ENCODE measurements around the gene TMPRSS5.

Gene TMPRSS5

DNA sequence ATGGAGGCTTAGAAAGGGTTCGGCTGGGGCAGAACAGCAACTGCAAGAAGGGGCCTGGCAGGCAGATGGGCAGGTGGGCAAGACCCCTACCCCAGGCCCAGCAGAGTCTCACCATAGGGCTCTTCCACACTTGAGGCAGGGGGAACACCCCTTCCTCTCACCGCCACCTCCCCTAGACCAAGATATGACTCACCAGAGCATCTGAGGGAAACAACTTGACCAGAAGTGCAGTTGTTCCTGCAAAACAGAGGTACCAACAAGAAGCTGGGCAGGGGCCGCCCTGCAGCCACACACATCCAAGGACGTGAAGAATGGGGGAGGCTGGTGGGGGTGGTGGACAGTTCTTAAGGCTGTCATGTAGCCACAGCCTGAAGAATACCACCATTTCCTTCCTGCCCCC is 10.9 kb downstream of the TMPRSS5 start:
- DNase-seq, result no peak
- no peak overlapping the region for H3K4me3 ChIP-seq
- intact Hi-C loops (cut with DNase I; ENCODE audit: low total_unique reads), result no loop called here
- H3K27me3 ChIP-seq, result no peaks in the 10 kb centered on the region
- no peaks in the 10 kb centered on the region for H3K9me3 ChIP-seq
- H3K27ac ChIP-seq, result no peak overlapping the region
- H3K36me3 ChIP-seq, result peaks cover 0 to 32% (median 4%) of the 10 kb centered on the region in 3 donors
- TF ChIP-seq, protein P1, sequence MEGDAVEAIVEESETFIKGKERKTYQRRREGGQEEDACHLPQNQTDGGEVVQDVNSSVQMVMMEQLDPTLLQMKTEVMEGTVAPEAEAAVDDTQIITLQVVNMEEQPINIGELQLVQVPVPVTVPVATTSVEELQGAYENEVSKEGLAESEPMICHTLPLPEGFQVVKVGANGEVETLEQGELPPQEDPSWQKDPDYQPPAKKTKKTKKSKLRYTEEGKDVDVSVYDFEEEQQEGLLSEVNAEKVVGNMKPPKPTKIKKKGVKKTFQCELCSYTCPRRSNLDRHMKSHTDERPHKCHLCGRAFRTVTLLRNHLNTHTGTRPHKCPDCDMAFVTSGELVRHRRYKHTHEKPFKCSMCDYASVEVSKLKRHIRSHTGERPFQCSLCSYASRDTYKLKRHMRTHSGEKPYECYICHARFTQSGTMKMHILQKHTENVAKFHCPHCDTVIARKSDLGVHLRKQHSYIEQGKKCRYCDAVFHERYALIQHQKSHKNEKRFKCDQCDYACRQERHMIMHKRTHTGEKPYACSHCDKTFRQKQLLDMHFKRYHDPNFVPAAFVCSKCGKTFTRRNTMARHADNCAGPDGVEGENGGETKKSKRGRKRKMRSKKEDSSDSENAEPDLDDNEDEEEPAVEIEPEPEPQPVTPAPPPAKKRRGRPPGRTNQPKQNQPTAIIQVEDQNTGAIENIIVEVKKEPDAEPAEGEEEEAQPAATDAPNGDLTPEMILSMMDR (IDR thresholded peaks at IDR 0.05), result no peak
- H3K4me1 ChIP-seq, result peaks cover 0 to 10% (median 5%) of the 10 kb centered on the region in 4 donors

DNA sequence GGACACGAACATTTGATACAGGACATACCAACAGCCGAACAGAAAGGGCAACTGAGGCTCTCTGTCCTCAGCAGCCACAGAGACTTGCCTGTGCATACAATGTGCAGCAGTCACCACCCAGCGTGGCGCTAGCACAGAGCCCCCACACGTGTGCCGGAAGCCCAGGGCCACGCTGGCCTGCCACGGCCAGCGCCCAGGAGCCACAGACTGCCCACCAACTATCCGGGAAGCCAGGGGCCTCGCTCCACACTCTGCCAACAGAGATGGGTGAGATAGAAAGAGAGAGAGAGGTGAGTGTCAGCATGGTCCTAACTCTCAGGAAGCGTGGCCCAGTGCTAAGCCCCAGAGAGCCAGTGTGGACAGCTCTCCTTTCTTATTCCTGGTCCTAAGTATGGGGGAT is 11.7 kb downstream of the TMPRSS5 start:
- no peak for DNase-seq

DNA sequence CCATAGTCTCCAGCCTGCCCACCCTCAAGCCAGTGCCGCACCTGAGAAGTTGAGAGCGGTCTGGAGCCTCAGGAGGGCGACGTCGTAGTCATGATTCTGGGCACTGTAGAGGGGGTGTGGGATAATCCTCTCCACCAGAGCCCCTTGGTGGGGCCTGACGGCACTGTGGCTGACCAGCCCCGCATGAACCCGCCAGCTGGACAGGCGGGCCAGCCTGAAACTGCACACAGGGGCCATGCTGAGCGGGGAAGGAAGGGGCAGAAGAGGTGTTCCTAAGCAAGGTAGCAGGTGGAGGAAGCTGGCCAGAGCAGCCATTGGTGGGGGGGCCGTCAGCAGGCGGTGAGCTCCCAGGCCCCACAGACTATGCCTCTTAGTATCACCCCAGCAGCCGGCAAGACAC is 13.1 kb downstream of the TMPRSS5 start:
- intact Hi-C loops (cut with DNase I; ENCODE audit: low total_unique reads), result no loop called here
- Histone ChIP-seq H3K27me3 (no peaks in the 10 kb centered on the region), H3K36me3 (peaks cover 0 to 32% (median 4%) of the 10 kb centered on the region in 3 donors), H3K9me3 (no peaks in the 10 kb centered on the region), H3K27ac (no peak overlapping the region), H3K4me1 (peaks cover 0 to 13% (median 6%) of the 10 kb centered on the region in 4 donors), H3K4me3 (no peak overlapping the region)
- TF ChIP-seq, protein P1 (IDR thresholded peaks at IDR 0.05), result no peak
- no peak for DNase-seq

More for the DNA sequence above, 11.7 kb downstream of the TMPRSS5 start:
- intact Hi-C loops (cut with DNase I; ENCODE audit: low total_unique reads), result no loop called here
- H3K9me3 ChIP-seq, result no peaks in the 10 kb centered on the region
- no peaks in the 10 kb centered on the region for H3K27me3 ChIP-seq
- peaks cover 0 to 13% (median 6%) of the 10 kb centered on the region in 4 donors for H3K4me1 ChIP-seq
- TF ChIP-seq, protein P1 (IDR thresholded peaks at IDR 0.05), result no peak
- H3K36me3 ChIP-seq, result peaks cover 0 to 32% (median 4%) of the 10 kb centered on the region in 3 donors
- H3K27ac ChIP-seq, result no peak overlapping the region
- no peak overlapping the region for H3K4me3 ChIP-seq

DNA sequence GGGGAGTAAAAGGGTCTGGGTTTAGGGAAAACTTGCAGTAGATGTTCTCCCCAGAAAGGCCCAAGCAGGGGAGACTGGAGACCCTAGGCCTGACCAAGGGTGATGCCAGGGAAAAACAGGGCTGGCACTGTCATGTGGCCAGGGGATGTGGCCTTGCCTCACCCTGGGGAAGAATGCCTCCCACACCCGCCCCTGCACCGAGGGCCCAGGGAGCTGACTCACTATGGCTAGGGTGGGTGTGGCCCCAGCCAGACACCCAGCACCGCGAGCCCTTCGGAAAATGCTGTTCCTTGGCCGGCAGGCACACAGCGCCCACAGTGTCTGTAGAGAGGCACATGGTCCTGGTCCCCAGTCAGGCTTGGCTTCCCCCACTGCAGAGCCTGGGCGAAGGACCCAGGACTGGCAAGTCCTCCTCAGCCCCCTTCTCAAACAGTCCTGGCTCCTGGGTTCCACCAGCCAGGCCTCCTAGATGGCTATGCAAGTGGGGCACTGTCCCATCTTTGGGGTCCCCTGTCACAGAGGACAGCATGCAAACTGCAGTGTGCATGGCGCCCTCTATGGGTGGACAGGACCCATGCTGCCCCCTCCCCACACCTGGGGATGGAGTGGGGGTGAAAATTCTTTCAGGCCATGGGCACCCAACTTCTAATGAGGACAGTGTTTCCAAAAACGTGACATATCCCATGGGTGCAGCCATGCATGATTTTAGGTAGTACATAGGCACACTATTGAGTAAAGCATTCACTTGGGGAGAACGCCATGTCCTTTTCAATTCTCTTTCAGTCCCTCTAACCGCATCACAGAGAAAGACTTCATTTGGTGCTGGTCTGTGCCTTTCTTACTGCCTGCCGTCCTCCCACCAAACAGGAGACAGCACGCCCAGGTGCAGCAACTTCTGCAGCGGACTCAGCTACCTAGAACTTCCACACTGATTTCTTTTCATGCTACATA is 15.2 kb downstream of the TMPRSS5 start:
- no peak overlapping the region for H3K27ac ChIP-seq
- TF ChIP-seq, protein P1 (IDR thresholded peaks at IDR 0.05), result peak in 1 of 2 experiments; percentile 13
- intact Hi-C loops (cut with DNase I; ENCODE audit: low total_unique reads), result no loop called here
- DNase-seq, result peak in 1 of 2 donors; percentile 70
- H3K27me3 ChIP-seq, result no peaks in the 10 kb centered on the region
- no peaks in the 10 kb centered on the region for H3K9me3 ChIP-seq
- peaks cover 0 to 13% (median 6%) of the 10 kb centered on the region in 4 donors for H3K4me1 ChIP-seq
- H3K4me3 ChIP-seq, result no peak overlapping the region
- H3K36me3 ChIP-seq, result peaks cover 0 to 17% (median 4%) of the 10 kb centered on the region in 3 donors

DNA sequence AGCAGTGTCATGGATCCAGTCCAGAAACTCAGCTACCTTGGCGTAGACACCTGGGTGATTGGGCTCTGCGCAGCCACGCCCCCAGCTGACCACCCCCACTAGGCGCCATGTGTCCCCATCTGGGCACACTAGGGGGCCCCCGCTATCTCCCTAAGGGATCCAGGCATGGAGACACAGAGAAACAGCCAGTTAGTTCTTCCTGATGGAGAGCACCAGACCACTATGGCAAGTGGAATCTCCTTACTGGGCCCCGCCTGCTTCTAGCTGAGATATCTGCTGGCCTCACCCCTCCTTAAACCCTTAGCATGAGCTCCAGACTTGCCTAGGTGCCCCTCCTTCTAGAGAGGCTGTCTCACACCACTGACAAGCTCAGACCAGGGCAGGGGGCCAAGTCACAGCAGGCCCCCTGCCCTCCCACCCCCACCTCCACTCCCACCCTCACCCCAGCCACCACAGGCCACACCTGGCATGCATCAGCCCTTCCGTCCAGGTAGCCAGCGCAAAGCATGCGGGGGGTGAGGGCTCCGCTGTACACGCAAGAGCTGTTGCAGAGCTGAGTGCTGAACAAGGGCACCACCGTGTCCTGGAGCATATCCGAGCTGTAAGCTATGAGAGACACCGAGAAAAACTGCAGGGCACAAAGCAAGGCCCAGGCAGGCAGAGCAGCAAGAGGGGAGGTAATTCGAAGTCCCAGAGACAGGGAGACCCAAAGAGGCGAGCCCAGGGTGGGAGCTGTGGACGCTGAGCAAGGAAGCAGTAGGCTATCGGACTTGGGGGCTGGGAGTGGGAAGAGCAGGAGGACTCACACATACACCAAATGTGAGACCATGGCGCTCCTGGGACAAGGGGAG is 16.1 kb downstream of the TMPRSS5 start:
- intact Hi-C loops (cut with DNase I; ENCODE audit: low total_unique reads), result no loop called here
- Histone ChIP-seq H3K36me3 (peaks cover 0 to 8% (median 4%) of the 10 kb centered on the region in 3 donors), H3K4me3 (no peak overlapping the region), H3K4me1 (peaks cover 0 to 13% (median 6%) of the 10 kb centered on the region in 4 donors), H3K9me3 (no peaks in the 10 kb centered on the region), H3K27me3 (no peaks in the 10 kb centered on the region), H3K27ac (no peak overlapping the region)
- no peak for DNase-seq
- TF ChIP-seq, protein P1 (IDR thresholded peaks at IDR 0.05), result no peak

Data from tibial artery (tissue), 4 donors.